Natural killer cell (primary cell): ENCODE measurements around the gene SMARCB1. TPM values are rescaled to one million over a fixed set of nuclear protein-coding genes. Genes with fewer than 3 reads are reported as not detected.

Experiments
- ATAC-seq, 3 donors: fragments of 150-1000 bp in 2 of 3; fragments of 200-7000 bp in 1 of 3; cut with Tn5 transposase; 1 replicate in 1 of 3; 2 replicates in 2 of 3; pipeline ENCODE4 v1.10.0; 2021; ENCODE audit warnings: mild to moderate bottlenecking in 2 of 3, moderate library complexity in 2 of 3
- DNase-seq, 2 donors: peaks; one replicate each; pipeline versions ENCODE4 v3.0.0 to v3.0.0-alpha.2; 2013 to 2021; ENCODE audit warnings: mixed read lengths in 1 of 2
- H3K27ac ChIP-seq: one replicate; pipeline ENCODE4 v1.5.1; 2013; ENCODE audit warnings: mild to moderate bottlenecking, low read length
- H3K27me3 ChIP-seq: one replicate; pipeline ENCODE4 v1.6.1; 2013; ENCODE audit warnings: low read length; ENCODE audit not compliant: control insufficient read depth, insufficient read depth
- H3K36me3 ChIP-seq: one replicate; pipeline ENCODE4 v1.6.1; 2013; ENCODE audit warnings: low read length; ENCODE audit not compliant: control insufficient read depth, insufficient read depth
- H3K4me1 ChIP-seq: one replicate; pipeline ENCODE4 v1.6.1; 2013; ENCODE audit warnings: low read length; ENCODE audit not compliant: control insufficient read depth, insufficient read depth
- H3K4me3 ChIP-seq: one replicate; pipeline ENCODE4 v1.5.1; 2013; ENCODE audit warnings: low read length
- H3K9me3 ChIP-seq: one replicate; pipeline ENCODE4 v1.6.1; 2013; ENCODE audit warnings: low read length; ENCODE audit not compliant: control insufficient read depth, insufficient read depth
- H3K27ac Mint-ChIP-seq, 2 donors: one replicate each; pipeline ENCODE4 v1.8.0; 2022; ENCODE audit warnings: mild to moderate bottlenecking in 2 of 2, mixed read lengths in 2 of 2, moderate library complexity in 1 of 2
- H3K27me3 Mint-ChIP-seq, 2 donors: one replicate each; pipeline ENCODE4 v1.8.0; 2022; ENCODE audit warnings: low read depth in 2 of 2, mixed read lengths in 2 of 2
- H3K36me3 Mint-ChIP-seq: one replicate; pipeline ENCODE4 v1.8.0; 2022; ENCODE audit warnings: mixed read lengths
- H3K4me1 Mint-ChIP-seq, 2 donors: one replicate each; pipeline ENCODE4 v1.8.0; 2022; ENCODE audit warnings: mixed read lengths in 2 of 2
- H3K4me3 Mint-ChIP-seq: one replicate; pipeline ENCODE4 v1.8.0; 2022; ENCODE audit warnings: mild to moderate bottlenecking, moderate library complexity, mixed read lengths
- H3K9me3 Mint-ChIP-seq, 2 donors: one replicate each; pipeline ENCODE4 v1.8.0; 2022; ENCODE audit warnings: mixed read lengths in 2 of 2
- WGBS: methylation state at CpG from one replicate; pipeline ENCODE4 v1.1.7; 2013; ENCODE audit warnings: missing lambda C conversion rate; ENCODE audit not compliant: insufficient coverage; 5-methylcytosine and 5-hydroxymethylcytosine counted together
- intact Hi-C: fragments of 100-400 bp; cut with micrococcal nuclease; formaldehyde crosslinking; loops from one replicate; pipeline ENCODE4 v1.14.2; 2022
- total RNA-seq, 4 donors: library from RNA; stranded (reverse); fragments of 120-200 nt in 1 of 4; gene quantifications; one replicate each; pipeline versions ENCODE4 v1.2.3 to v1.2.4, GENCODE V29; 2013 to 2022
- TF ChIP-seq, protein P1 (sequence below): fragments of 200-600 bp; IDR thresholded peaks from one replicate; pipeline ENCODE4 v1.8.0; 2022; ENCODE audit warnings: antibody characterized with exemption

The SMARCB1 gene
- total RNA-seq, 3 donors from 2014 or later (not counting 1 experiment from before 2014, with no cell fraction given), result 56.3 to 76.9 (median 69.8) TPM

DNA sequence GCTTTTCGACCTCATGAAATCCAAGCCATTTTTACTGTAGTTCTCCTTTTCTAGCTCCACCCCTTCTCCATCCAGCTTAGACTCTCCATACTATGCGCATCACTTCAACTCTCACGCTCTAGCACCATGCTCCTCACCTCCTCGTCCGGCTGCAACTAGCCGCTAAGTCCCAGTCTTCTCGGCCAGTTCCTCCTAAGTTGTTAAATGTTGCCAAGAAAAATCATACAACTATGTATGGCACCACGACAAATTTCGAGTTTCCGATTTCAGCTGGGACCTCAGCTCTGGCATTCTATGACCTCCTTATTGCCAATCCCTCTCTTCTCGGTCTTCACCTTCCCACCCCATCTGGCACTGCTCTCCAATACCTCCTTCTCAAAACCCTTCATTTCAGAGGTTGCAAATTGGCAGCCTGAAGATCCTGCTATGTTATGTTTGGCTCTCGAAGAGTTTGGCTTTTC lies 36.9 kb upstream of the SMARCB1 start:
- intact Hi-C loops, result no loop called here
- H3K4me3 ChIP-seq, result no peak overlapping the region
- H3K27me3 ChIP-seq, result no peaks in the 10 kb centered on the region
- no peaks in the 10 kb centered on the region for H3K36me3 ChIP-seq
- Mint-ChIP-seq H3K27me3 (no peaks in the 10 kb centered on the region), H3K9me3 (no peaks in the 10 kb centered on the region), H3K4me3 (peak overlapping the region; percentile 92), H3K27ac (peak overlapping the region; percentile 82 to 91), H3K4me1 (peaks cover 25 to 38% of the 10 kb centered on the region in 2 donors), H3K36me3 (peaks cover 3% of the 10 kb centered on the region)
- TF ChIP-seq, protein P1, sequence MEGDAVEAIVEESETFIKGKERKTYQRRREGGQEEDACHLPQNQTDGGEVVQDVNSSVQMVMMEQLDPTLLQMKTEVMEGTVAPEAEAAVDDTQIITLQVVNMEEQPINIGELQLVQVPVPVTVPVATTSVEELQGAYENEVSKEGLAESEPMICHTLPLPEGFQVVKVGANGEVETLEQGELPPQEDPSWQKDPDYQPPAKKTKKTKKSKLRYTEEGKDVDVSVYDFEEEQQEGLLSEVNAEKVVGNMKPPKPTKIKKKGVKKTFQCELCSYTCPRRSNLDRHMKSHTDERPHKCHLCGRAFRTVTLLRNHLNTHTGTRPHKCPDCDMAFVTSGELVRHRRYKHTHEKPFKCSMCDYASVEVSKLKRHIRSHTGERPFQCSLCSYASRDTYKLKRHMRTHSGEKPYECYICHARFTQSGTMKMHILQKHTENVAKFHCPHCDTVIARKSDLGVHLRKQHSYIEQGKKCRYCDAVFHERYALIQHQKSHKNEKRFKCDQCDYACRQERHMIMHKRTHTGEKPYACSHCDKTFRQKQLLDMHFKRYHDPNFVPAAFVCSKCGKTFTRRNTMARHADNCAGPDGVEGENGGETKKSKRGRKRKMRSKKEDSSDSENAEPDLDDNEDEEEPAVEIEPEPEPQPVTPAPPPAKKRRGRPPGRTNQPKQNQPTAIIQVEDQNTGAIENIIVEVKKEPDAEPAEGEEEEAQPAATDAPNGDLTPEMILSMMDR, result no peak
- H3K27ac ChIP-seq, result no peak overlapping the region
- WGBS, result 91% methylated on average over 12 of the region's 12 CpGs
- no peaks in the 10 kb centered on the region for H3K9me3 ChIP-seq
- no peak for ATAC-seq
- DNase-seq, result no peak
- H3K4me1 ChIP-seq, result peaks cover 26% of the 10 kb centered on the region

DNA sequence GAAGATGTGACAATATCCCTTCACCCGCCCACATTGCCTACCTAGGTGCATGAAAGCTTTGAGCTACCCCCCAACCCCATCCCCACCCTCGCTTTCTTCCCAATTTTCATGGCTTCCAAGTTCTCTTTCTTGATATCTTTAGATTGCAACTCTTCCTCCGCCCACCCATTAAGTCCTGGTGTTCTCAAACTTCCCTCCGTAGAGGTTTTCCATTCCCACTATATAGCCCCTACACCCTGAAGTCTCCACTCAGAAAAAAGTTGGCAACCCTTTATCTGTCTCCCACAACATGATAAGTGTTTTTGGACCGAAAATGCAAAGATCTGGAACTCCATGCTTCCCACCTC lies 36.4 kb upstream of the SMARCB1 start:
- no peaks in the 10 kb centered on the region for H3K9me3 ChIP-seq

DNA sequence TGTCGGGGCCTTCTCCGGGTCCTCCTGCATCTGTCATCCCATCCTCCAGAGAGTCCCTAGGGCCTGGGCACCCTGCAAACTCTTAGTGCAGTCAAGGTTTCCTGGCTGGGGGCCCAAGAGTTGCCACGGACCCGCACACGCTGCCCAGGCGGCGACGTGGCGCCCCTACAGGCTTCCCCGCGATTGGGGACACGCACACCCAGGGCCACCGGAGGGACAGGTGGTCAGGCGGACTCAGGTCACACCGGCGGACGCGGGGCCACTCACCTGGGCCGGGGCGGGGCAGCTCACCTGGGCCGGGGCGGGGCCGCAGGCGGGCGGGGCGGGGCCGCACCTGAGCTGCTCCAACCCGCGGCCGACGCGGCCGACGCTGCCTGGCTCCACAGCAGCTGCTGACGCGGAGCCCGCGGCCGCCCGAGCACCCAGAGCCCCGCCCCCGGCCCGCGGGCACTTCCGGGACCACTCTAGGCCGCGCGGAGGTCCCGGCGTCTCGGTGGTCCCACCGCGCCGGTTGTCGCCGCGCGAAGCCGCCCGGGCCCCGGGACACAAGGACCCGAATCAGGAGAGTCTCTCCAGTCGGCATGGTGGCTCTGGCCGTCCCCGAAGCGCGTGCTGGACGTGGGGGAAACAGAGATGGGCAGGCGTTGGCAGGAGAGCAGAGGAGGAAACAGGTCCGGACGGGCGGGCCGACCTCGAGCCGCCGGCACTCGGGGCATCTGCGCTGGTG lies 35.9 kb upstream of the SMARCB1 start, which contains the start of gene ZNF70:
Gene ZNF70 (minus strand): TSS at position 399 of the 727 bp plus-strand sequence. CDS start 5,972 bp downstream, outside the sequence.
- under 1% methylated on average over 78 of the region's 78 CpGs for WGBS
- TF ChIP-seq, protein P1, result no peak
- H3K27ac ChIP-seq, result peak within 1 kb of the TSS; percentile 75
- H3K27me3 ChIP-seq, result no peaks in the 10 kb centered on the region
- no peaks in the 10 kb centered on the region for H3K9me3 ChIP-seq
- Mint-ChIP-seq H3K27me3 (no peaks in the 10 kb centered on the region), H3K27ac (peak within 1 kb of the TSS; percentile 82 to 91), H3K4me1 (peaks cover 20 to 28% of the 10 kb centered on the region in 2 donors), H3K36me3 (no peaks in the 10 kb centered on the region), H3K4me3 (peak within 1 kb of the TSS; percentile 92), H3K9me3 (no peaks in the 10 kb centered on the region)
- peak within 1 kb of the TSS; percentile 58 for H3K4me3 ChIP-seq
- intact Hi-C loops, result no loop called here
- H3K36me3 ChIP-seq, result no peaks in the 10 kb centered on the region
- ATAC-seq, result peak; percentile 97 to 99 (median 98)
- peak; percentile 86 to 94 for DNase-seq
- H3K4me1 ChIP-seq, result peaks cover 26% of the 10 kb centered on the region

More for the DNA sequence above, 36.4 kb upstream of the SMARCB1 start:
- no peaks in the 10 kb centered on the region for H3K27me3 ChIP-seq
- DNase-seq (no peak), ATAC-seq (no peak)
- H3K9me3 Mint-ChIP-seq, result no peaks in the 10 kb centered on the region
- peaks cover 20 to 33% of the 10 kb centered on the region in 2 donors for H3K4me1 Mint-ChIP-seq
- intact Hi-C loops, result no loop called here
- 39% methylated on average over 5 of the region's 5 CpGs for WGBS
- peaks cover 26% of the 10 kb centered on the region for H3K4me1 ChIP-seq
- H3K27ac ChIP-seq, result peak overlapping the region; percentile 52
- TF ChIP-seq, protein P1, result no peak
- peak overlapping the region; percentile 82 to 91 for H3K27ac Mint-ChIP-seq
- peak overlapping the region; percentile 92 for H3K4me3 Mint-ChIP-seq
- H3K36me3 ChIP-seq, result no peaks in the 10 kb centered on the region
- no peaks in the 10 kb centered on the region for H3K27me3 Mint-ChIP-seq
- H3K4me3 ChIP-seq, result peak overlapping the region; percentile 53
- H3K36me3 Mint-ChIP-seq, result no peaks in the 10 kb centered on the region
